SK-N-SH (cell line): ENCODE measurements around the gene RBM34. TPM values are rescaled to one million over a fixed set of nuclear protein-coding genes. Genes with fewer than 3 reads are reported as not detected.

Source experiments
- CTCF ChIA-PET: fragments of 300-600, 350-600 bp; formaldehyde crosslinking; extraction: SDS; loops from one replicate; lab custom pipeline; 2021; lab: Yijun Ruan, JAX
- POLR2A ChIA-PET: fragments of 350-600 bp; sonication (Branson Sonifier 250); formaldehyde crosslinking; extraction: SDS; loops from one replicate; lab custom pipeline; 2020; ENCODE audit warnings: antibody characterized with exemption, inconsistent platforms; lab: Yijun Ruan, JAX
- DNase-seq: peaks from one replicate; pipeline ENCODE4 v3.0.0; 2012
- H2AFZ ChIP-seq: fragments of 200-600 bp; sonication (generic); 2 replicates; pipeline ENCODE4 v1.8.1; 2016; ENCODE audit warnings: antibody characterized with exemption, mild to moderate bottlenecking, low read depth
- H3F3A ChIP-seq: fragments of 200-600 bp; sonication (generic); replicated peaks from 2 replicates; pipeline ENCODE3; 2016; ENCODE audit warnings: antibody characterized with exemption, mild to moderate bottlenecking; ENCODE audit not compliant: insufficient read depth
- H3K27ac ChIP-seq, 2 experiments: fragments of 200-500 bp in 1 of 2; fragments of 200-600 bp in 1 of 2; sonication (Bioruptor generic) in 1 of 2; sonication (generic), shearing (Covaris generic) in 1 of 2; 2 replicates each; pipeline versions ENCODE4 v1.5.1 to v1.6.1; 2014 to 2016; ENCODE audit warnings: low read depth in 2 of 2, inconsistent platforms in 1 of 2, low read length in 1 of 2, mild to moderate bottlenecking in 1 of 2, mixed read lengths in 1 of 2
- H3K27me3 ChIP-seq: fragments of 200-600 bp; sonication (generic), shearing (Covaris generic); 2 replicates; pipeline ENCODE4 v1.6.1; 2016; ENCODE audit warnings: mixed run types; ENCODE audit not compliant: insufficient read depth
- H3K36me3 ChIP-seq, 2 experiments: fragments of 200-500 bp in 1 of 2; fragments of 200-600 bp in 1 of 2; sonication (Bioruptor generic) in 1 of 2; sonication (generic) in 1 of 2; replicated peaks in 1 of 2; 2 replicates each; pipeline versions ENCODE3 to v1.5.1; 2014 to 2016; ENCODE audit warnings: low read length in 1 of 2, mild to moderate bottlenecking in 1 of 2; ENCODE audit not compliant: insufficient read depth in 2 of 2, control insufficient read depth in 1 of 2
- H3K4me1 ChIP-seq, 2 experiments: fragments of 200-500 bp in 1 of 2; fragments of 200-600 bp in 1 of 2; sonication (Bioruptor generic) in 1 of 2; sonication (generic), shearing (Covaris generic) in 1 of 2; 2 replicates each; pipeline versions ENCODE4 v1.5.1 to v1.6.1; 2014 to 2016; ENCODE audit warnings: low read depth in 1 of 2, low read length in 1 of 2, mixed run types in 1 of 2; ENCODE audit not compliant: insufficient read depth in 2 of 2, control insufficient read depth in 1 of 2
- H3K4me2 ChIP-seq: fragments of 200-600 bp; sonication (generic), shearing (Covaris generic); 2 replicates; pipeline ENCODE4 v1.6.1; 2017; ENCODE audit warnings: mixed run types
- H3K4me3 ChIP-seq, 2 experiments: fragments of 200-500 bp in 1 of 2; fragments of 200-600 bp in 1 of 2; sonication (Bioruptor generic) in 1 of 2; sonication (generic), shearing (Covaris generic) in 1 of 2; 2 replicates each; pipeline versions ENCODE4 v1.5.1 to v1.8.1; 2014 to 2016; ENCODE audit warnings: low read depth in 2 of 2, inconsistent platforms in 1 of 2, low read length in 1 of 2, mild to moderate bottlenecking in 1 of 2, mixed read lengths in 1 of 2, moderate library complexity in 1 of 2
- H3K79me2 ChIP-seq: fragments of 200-600 bp; sonication (generic); 2 replicates; pipeline ENCODE4 v1.8.1; 2017; ENCODE audit warnings: mild to moderate bottlenecking; ENCODE audit not compliant: insufficient read depth
- H3K9ac ChIP-seq: fragments of 200-600 bp; sonication (generic); 2 replicates; pipeline ENCODE4 v1.6.1; 2017; ENCODE audit warnings: mixed run types
- H3K9me2 ChIP-seq: fragments of 200-600 bp; sonication (generic); 2 replicates; pipeline ENCODE4 v1.6.1; 2017; ENCODE audit warnings: mixed run types
- H3K9me3 ChIP-seq: fragments of 200-600 bp; sonication (generic); 2 replicates; pipeline ENCODE4 v1.6.1; 2017; ENCODE audit warnings: mixed run types, mild to moderate bottlenecking, moderate library complexity
- H4K20me1 ChIP-seq: fragments of 200-600 bp; sonication (generic); 2 replicates; pipeline ENCODE4 v1.6.1; 2017; ENCODE audit warnings: mild to moderate bottlenecking, mixed run types; ENCODE audit not compliant: insufficient read depth
- CHD2 ChIP-seq: fragments of 150-350 bp; IDR thresholded peaks from 2 replicates; pipeline ENCODE4 v1.6.1; 2018; ENCODE audit warnings: low read length; ENCODE audit not compliant: partially characterized antibody
- ELF1 ChIP-seq: IDR thresholded peaks from 2 replicates; pipeline ENCODE4 v1.4.0; 2012
- EZH2phosphoT487 ChIP-seq: fragments of 200-600 bp; sonication (generic); IDR thresholded peaks from 2 replicates; pipeline ENCODE4 v1.6.1; 2017; ENCODE audit warnings: low read depth, mixed run types, mild to moderate bottlenecking, antibody characterized with exemption, moderate library complexity, borderline replicate concordance
- FOSL2 ChIP-seq: IDR thresholded peaks from 2 replicates; pipeline ENCODE4 v1.4.0; 2012; ENCODE audit warnings: low read depth, mild to moderate bottlenecking, moderate library complexity, borderline replicate concordance
- FOXM1 ChIP-seq: IDR thresholded peaks from 2 replicates; pipeline ENCODE4 v1.4.0; 2012; ENCODE audit warnings: low read depth, mild to moderate bottlenecking
- GABPA ChIP-seq: IDR thresholded peaks from 2 replicates; pipeline ENCODE4 v1.4.0; 2012; ENCODE audit warnings: low read depth, mild to moderate bottlenecking
- GATA2 ChIP-seq: sonication (generic); formaldehyde crosslinking; IDR thresholded peaks from 2 replicates; pipeline ENCODE4 v1.5.0; 2020; ENCODE audit warnings: mild to moderate bottlenecking, missing genetic modification reagents
- JUND ChIP-seq: IDR thresholded peaks from 2 replicates; pipeline ENCODE4 v1.4.0; 2012
- MAX ChIP-seq: IDR thresholded peaks from 2 replicates; pipeline ENCODE4 v1.4.0; 2012; ENCODE audit warnings: low read depth
- MXI1 ChIP-seq: IDR thresholded peaks from 2 replicates; pipeline ENCODE4 v1.6.1; 2012; ENCODE audit warnings: mild to moderate bottlenecking, low read depth, low read length, improper control_type of control experiment
- NRF1 ChIP-seq: IDR thresholded peaks from 2 replicates; pipeline ENCODE4 v1.6.1; 2012; ENCODE audit warnings: low read depth, mild to moderate bottlenecking, low read length
- POLR2AphosphoS5 ChIP-seq: IDR thresholded peaks from 2 replicates; pipeline ENCODE4 v1.6.1; 2012; ENCODE audit warnings: low read depth, low read length
- RCOR1 ChIP-seq: fragments of 150-350 bp; IDR thresholded peaks from 2 replicates; pipeline ENCODE4 v1.6.1; 2017; ENCODE audit warnings: antibody characterized with exemption, low read length
- RXRA ChIP-seq: IDR thresholded peaks from 2 replicates; pipeline ENCODE4 v1.4.0; 2012; ENCODE audit warnings: low read depth, mild to moderate bottlenecking, borderline replicate concordance
- SIN3A ChIP-seq: IDR thresholded peaks from 2 replicates; pipeline ENCODE4 v1.6.1; 2012; ENCODE audit warnings: low read depth, mild to moderate bottlenecking, low read length, moderate library complexity, borderline replicate concordance
- TCF12 ChIP-seq: IDR thresholded peaks from 2 replicates; pipeline ENCODE4 v1.4.0; 2012
- USF2 ChIP-seq: fragments of 150-350 bp; IDR thresholded peaks from 2 replicates; pipeline ENCODE4 v1.6.1; 2017; ENCODE audit warnings: antibody characterized with exemption, low read length, low read depth, borderline replicate concordance
- YY1 ChIP-seq: IDR thresholded peaks from 2 replicates; pipeline ENCODE4 v1.4.0; 2012; ENCODE audit warnings: low read depth, mild to moderate bottlenecking
- WGBS: methylation state at CpG from one replicate; pipeline ENCODE4 v1.1.6; 2017; ENCODE audit warnings: low lambda C conversion rate; 5-methylcytosine and 5-hydroxymethylcytosine counted together
- polyA plus RNA-seq, 3 experiments: library from polyadenylated mRNA; depleted of rRNA; stranded (reverse); fragments of >200 nt; gene quantifications; 2 replicates each; pipeline ENCODE4 v1.2.3, GENCODE V29; 2012
- TF ChIP-seq, protein P1 (sequence below): IDR thresholded peaks from 2 replicates; pipeline ENCODE4 v1.4.0; 2012; ENCODE audit warnings: low read depth, borderline replicate concordance
- TF ChIP-seq, protein P2 (sequence below): fragments of 200-600 bp; sonication (generic); IDR thresholded peaks from 2 replicates; pipeline ENCODE4 v1.6.1; 2017; ENCODE audit warnings: antibody characterized with exemption, mild to moderate bottlenecking, moderate library complexity

Gene RBM34
- polyA plus RNA-seq, 1 of the 3 experiments (the other 2 are of a cell fraction) = 39.9 TPM

- TF ChIP-seq GABPA (no peak), MAX (no peak), YY1 (no peak), RXRA (no peak), EZH2phosphoT487 (no peak), ELF1 (no peak), GATA2 (CRISPR knock-in tag) (no peak), POLR2AphosphoS5 (no peak), FOSL2 (no peak), FOXM1 (no peak), TCF12 (no peak), JUND (no peak), NRF1 (no peak)
- TF ChIP-seq, protein P1, sequence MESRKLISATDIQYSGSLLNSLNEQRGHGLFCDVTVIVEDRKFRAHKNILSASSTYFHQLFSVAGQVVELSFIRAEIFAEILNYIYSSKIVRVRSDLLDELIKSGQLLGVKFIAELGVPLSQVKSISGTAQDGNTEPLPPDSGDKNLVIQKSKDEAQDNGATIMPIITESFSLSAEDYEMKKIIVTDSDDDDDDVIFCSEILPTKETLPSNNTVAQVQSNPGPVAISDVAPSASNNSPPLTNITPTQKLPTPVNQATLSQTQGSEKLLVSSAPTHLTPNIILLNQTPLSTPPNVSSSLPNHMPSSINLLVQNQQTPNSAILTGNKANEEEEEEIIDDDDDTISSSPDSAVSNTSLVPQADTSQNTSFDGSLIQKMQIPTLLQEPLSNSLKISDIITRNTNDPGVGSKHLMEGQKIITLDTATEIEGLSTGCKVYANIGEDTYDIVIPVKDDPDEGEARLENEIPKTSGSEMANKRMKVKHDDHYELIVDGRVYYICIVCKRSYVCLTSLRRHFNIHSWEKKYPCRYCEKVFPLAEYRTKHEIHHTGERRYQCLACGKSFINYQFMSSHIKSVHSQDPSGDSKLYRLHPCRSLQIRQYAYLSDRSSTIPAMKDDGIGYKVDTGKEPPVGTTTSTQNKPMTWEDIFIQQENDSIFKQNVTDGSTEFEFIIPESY = no peak
- TF ChIP-seq, protein P2, sequence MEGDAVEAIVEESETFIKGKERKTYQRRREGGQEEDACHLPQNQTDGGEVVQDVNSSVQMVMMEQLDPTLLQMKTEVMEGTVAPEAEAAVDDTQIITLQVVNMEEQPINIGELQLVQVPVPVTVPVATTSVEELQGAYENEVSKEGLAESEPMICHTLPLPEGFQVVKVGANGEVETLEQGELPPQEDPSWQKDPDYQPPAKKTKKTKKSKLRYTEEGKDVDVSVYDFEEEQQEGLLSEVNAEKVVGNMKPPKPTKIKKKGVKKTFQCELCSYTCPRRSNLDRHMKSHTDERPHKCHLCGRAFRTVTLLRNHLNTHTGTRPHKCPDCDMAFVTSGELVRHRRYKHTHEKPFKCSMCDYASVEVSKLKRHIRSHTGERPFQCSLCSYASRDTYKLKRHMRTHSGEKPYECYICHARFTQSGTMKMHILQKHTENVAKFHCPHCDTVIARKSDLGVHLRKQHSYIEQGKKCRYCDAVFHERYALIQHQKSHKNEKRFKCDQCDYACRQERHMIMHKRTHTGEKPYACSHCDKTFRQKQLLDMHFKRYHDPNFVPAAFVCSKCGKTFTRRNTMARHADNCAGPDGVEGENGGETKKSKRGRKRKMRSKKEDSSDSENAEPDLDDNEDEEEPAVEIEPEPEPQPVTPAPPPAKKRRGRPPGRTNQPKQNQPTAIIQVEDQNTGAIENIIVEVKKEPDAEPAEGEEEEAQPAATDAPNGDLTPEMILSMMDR = no peak
- Histone ChIP-seq H4K20me1 (no peaks in the 10 kb centered on the region), H3K79me2 (peaks cover 49% of the 10 kb centered on the region), H3K9me2 (no peaks in the 10 kb centered on the region), H3K27me3 (no peaks in the 10 kb centered on the region), H3K9me3 (no peaks in the 10 kb centered on the region), H3K4me1 (peaks cover 0 to 10% of the 10 kb centered on the region in 2 experiments; a peak in 1 of 4 replicates), H3K4me2 (no peak overlapping the region), H3F3A (peaks cover 13% of the 10 kb centered on the region), H3K4me3 (no peak overlapping the region), H2AFZ (no peak overlapping the region), H3K36me3 (peaks cover 33 to 56% of the 10 kb centered on the region in 2 experiments), H3K27ac (no peak overlapping the region), H3K9ac (no peak overlapping the region)
- DNase-seq = no peak
- POLR2A ChIA-PET = interaction anchor here (0.6 to 0.7 kb wide), 3 partner anchors 307 to 684 kb away, joined by 3 to 4 read pairs (median 4); no protein-coding TSS in a partner anchor
- 97% methylated on average over 6 of the region's 6 CpGs for WGBS
- CTCF ChIA-PET = no interaction called here
Measured at GRCh38 chr1:235158680-235159079, 2.4 kb downstream of the RBM34 start.

GRCh38 chr1:235157150-235157549 is 3.9 kb downstream of the RBM34 start:
- ChIA-PET POLR2A (no interaction called here), CTCF (interaction anchor here (1.0 to 3.0 kb wide), 8 partner anchors 9 to 258 kb away, joined by 3 to 13 read pairs (median 4); no protein-coding TSS in a partner anchor)
- Histone ChIP-seq H3K27me3 (no peaks in the 10 kb centered on the region), H3K9me2 (no peaks in the 10 kb centered on the region), H2AFZ (no peak overlapping the region), H3K36me3 (peaks cover 42 to 72% of the 10 kb centered on the region in 2 experiments), H3K79me2 (peaks cover 61% of the 10 kb centered on the region), H4K20me1 (no peaks in the 10 kb centered on the region), H3K4me3 (no peak overlapping the region), H3K27ac (no peak overlapping the region), H3K4me1 (peaks cover 0 to 10% of the 10 kb centered on the region in 2 experiments; a peak in 1 of 4 replicates), H3K9ac (no peak overlapping the region), H3K4me2 (no peak overlapping the region), H3K9me3 (no peaks in the 10 kb centered on the region), H3F3A (peaks cover 11% of the 10 kb centered on the region)
- TF ChIP-seq GABPA (no peak), USF2 (no peak), MXI1 (no peak), RCOR1 (no peak), RXRA (no peak), SIN3A (no peak), CHD2 (no peak), ELF1 (no peak), JUND (no peak), YY1 (no peak)
- WGBS = 99% methylated on average over 4 of the region's 4 CpGs
- DNase-seq = no peak
